HG03066 (cell line): ENCODE results near the gene KIF16B.
"Not testable (repeated sequence)": the region's sequence is repeated elsewhere in the genome, so short reads cannot be mapped to it uniquely, and the experiment has no call there.

Experiments used
- ATAC-seq: cut with Tn5 transposase; IDR thresholded peaks from one replicate; pipeline ENCODE4 v1.9.1; 2021; ENCODE audit warnings: low read depth; ENCODE audit not compliant: unreplicated experiment

The KIF16B gene

DNA sequence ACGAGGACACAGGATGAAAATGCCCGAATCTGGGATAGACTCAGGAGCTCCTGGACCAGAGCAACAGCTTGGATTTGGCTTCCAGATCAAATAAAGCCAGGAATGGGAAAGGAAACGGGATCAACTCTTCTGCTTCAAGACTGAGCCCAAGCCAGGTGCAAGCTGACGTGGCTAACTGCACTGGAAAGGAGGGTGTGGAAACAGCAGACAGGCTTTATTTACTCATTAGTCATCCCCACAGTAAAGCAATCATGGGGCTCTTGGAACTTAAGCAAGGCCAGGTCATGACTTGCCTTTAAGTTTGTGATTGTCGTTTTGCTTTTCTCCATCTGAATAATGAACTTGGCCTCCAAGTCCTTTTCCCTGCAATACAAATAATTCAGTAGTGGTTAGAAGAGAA is 45.2 kb downstream of the KIF16B start:
- ATAC-seq = no peak

- no peak for ATAC-seq
Observed at GRCh38 chr20:16527438-16527837, 45.8 kb downstream of the KIF16B start.

DNA sequence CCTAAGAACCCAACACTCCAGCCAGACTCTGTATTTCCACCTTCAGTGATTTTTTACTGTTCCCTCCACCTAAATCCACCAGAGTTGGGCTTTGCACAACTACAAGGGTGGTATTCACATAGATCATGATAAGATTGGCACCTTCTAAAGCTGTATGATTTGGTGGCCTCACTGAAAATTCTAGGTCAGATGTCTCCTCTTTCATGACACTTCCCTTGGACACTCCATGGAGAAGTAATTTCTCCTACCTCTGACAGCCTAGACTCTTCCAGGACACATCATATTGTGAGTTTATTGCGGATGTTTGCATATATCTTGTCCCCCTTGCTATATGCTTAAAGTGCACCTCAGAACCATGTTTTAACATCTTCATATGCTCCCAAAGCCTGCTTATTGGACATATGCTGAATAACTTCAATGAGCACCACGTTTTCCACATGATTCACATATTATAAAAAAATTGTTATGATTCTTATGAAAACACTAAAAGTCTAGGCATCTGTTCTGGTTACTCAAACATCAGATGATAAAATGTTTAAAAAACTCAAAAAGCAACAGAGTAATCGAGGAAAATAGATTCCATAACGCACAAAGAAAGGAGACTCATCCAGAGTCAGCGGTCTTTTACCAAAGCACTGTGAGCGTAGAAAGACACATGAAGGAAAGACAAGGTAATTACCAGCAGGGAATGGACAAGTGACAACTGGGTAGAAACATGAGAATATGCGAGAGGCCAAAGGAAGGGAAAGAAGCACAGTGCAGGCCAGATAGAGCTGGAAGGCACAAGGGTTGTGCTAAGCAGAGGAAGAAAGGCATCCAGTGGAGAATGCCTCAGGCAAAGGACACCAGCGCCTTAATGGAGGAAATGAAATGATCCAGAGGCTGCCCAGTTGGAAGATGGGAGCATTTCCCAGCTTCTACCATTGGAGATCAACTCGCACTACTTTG is 46.5 kb downstream of the KIF16B start:
- ATAC-seq = no peak

DNA sequence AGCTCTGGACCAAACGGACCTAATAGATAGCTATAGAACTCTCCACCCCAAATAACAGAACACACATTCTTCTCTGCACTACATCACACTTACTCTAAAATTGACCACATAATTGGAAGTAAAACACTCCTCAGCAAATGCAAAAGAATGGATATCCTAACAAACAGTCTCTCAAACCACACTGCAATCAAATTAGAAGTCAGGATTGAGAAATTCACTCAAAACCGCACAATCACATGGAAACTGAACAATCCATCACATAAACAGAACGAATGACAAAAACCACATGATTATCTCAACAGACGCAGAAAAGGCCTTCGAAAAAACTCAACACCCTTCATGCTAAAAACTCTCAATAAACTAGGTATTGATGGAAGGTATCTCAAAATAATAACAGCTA is 50.6 kb downstream of the KIF16B start:
- ATAC-seq = not testable (repeated sequence)

DNA sequence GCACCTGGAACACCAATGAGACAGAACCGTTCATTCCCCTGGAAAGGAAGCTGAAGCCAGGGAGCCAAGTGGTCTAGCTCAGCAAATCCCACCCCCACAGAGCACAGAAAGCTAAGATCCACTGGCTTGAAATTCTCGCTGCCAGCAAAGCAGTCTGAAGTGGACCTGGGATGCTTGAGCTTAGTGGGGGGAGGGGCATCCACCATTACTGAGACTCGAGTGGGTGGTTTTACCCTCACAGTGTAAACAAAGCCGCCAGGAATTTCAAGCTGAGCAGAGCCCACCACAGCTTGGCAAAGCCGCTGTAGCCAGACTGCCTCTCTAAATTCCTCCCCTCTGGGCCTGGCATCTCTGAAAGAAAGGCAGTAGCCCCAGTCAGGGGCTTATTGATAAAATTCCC is 53.1 kb downstream of the KIF16B start:
- ATAC-seq = no peak

DNA sequence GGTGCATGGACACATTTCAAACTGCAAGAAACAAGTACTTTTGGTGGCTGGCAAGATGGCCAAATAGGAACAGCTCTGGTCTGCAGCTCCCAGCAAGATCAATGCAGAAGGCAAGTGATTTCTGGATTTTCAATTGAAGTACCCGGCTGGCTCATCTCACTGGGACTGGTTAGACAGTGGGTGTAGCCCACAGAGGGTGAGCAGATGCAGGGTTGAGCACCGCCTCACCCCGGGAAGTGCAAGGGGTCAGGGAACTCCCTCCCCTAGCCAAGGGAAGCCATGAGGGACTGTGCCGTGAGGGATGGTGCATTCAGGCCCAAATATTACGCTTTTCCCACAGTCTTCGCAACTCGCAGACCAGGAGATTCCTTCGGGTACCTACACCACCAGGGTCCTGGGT is 53.6 kb downstream of the KIF16B start:
- ATAC-seq = not testable (repeated sequence)

DNA sequence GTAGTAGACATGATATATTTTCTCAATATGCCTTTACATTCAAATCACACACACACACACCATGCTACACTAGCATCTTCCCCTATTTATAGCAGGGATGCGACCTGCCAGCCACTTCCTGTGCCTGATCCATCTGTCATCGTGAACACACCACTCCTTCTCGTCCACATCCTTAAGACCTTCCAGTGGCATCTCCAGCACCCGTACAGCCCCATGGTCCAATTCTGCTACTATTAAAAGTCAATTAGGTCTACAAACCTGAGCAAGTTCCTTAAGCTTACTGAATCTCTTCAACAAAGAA is 54.5 kb downstream of the KIF16B start:
- ATAC-seq = no peak

GRCh38 chr20:16517946-16518783 is 55.1 kb downstream of the KIF16B start:
- ATAC-seq = no peak

- no peak for ATAC-seq
Observed at GRCh38 chr20:16516794-16517193, 56.5 kb downstream of the KIF16B start.

- no peak for ATAC-seq
Observed at GRCh38 chr20:16515046-16515445, 58.2 kb downstream of the KIF16B start.

DNA sequence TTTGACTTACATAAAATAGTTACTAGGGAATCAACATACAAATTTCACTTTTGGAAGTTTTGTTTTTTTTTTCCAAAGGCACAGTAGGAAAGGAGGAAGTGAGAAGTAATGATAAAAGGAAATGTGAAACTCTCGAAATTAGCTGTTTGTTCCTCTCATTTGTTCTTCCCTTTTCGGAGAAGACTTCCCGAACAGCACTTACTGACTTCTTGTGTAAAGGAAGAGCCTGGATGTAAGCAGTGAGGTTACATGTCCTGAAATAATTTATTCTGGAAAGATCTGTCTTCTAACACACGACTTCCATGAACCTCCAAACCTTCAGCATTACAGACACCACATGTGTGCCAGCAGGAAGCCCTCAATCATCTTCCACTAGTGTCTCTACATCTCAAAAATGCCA is 59.1 kb downstream of the KIF16B start:
- ATAC-seq = no peak

DNA sequence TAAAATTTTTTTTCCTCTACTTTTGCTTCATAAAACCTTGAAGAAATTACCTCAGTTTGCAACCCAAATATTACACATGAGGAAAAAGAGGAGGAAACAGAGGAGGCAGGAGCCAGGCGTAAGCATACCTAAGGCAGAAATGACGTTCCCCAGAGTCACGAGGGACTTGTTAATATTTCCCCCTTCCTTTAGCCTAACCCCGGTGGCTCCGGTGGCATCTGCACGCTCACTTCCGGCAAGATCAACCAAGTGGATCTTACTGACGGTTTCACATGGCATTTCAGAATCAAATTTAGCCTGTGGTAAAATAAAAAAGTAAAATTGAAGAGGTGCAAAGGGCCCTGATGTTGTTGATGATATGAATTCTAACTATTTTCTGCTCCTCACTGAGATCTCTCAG is 67.4 kb downstream of the KIF16B start:
- ATAC-seq = no peak

GRCh38 chr20:16501301-16501700 is 71.9 kb downstream of the KIF16B start:
- no peak for ATAC-seq

- ATAC-seq = no peak
Observed at GRCh38 chr20:16500197-16500596, 73.1 kb downstream of the KIF16B start.

GRCh38 chr20:16498526-16499253 is 74.6 kb downstream of the KIF16B start:
- ATAC-seq = no peak

GRCh38 chr20:16497896-16498295 is 75.4 kb downstream of the KIF16B start:
- no peak for ATAC-seq

- no peak for ATAC-seq
Observed at GRCh38 chr20:16493486-16493885, 79.8 kb downstream of the KIF16B start.

- no peak for ATAC-seq
Observed at GRCh38 chr20:16491294-16491905, 81.8 kb downstream of the KIF16B start.

DNA sequence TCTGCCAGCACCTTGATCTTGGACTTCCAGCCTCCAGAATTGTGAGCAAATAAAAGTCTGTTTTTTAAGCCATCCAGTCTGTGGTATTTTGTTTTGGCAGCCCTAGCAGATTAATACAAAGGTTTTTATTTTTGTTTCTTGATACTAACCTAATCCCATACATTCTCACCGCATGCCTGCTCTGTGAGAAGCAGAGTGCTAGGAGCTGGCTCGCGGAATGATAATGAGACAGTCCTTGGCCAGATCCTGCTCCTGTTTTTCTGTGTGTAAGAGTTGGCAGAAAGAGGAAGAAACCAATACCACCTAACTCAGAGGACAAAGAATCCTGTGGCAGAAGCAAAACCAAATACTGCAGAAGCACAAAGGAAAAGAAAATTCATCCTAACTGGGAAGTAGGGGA is 82.6 kb downstream of the KIF16B start:
- no peak for ATAC-seq

- ATAC-seq = no peak
Observed at GRCh38 chr20:16488616-16489015, 84.6 kb downstream of the KIF16B start.

GRCh38 chr20:16488086-16488485 is 85.2 kb downstream of the KIF16B start:
- no peak for ATAC-seq
